HK-2 (cell line): ENCODE results near the gene TESPA1.
A peak's percentile ranks its signal among the peaks of the same experiment; 100 is the strongest.
"Not testable (repeated sequence)": the region's sequence is repeated elsewhere in the genome, so short reads cannot be mapped to it uniquely, and the experiment has no call there.

Source experiments
- DNase-seq: peaks from one replicate; pipeline ENCODE4 v3.0.0-alpha.2; 2018; ENCODE audit not compliant: unreplicated experiment

The TESPA1 gene

DNA sequence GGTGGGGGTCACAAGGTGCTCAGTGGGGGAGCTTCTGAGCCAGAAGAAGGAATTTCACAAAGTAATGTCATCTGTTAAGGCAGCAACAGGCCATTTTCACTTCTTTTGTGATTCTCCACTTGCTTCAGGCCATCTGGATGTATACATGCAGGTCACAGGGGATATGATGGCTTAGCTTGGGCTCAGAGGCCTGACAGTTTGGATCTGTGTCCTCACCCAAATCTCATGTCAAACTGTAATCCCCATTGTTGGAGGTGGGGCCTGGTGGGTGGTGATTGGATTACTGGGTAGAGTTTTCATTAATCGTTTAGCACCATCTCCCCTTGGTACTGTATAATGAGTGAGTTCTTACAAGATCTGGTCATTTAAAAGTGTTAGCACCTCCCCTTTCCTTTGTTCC, 36.4 kb downstream of the TESPA1 start:
- DNase-seq, result no peak

DNA sequence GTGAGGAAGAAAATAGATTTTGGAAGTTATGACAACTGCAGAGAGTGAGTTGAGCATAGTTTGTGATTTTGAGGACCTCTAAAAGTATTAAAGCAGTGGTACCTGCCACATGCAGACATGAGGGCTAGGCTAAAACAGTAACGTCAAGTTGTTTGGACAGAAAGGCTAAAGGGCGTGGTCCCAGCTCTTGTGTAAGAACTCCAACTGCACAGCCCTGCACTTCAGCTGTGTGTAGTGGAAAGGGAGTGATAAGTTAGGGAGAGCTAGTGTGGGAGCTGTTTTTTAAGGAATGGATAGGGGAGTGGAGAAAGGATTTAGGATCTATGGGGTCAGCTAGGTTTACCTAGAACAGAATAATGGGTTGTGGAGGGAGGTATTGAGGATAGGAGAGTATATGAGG, 39.5 kb downstream of the TESPA1 start:
- DNase-seq, result no peak

DNA sequence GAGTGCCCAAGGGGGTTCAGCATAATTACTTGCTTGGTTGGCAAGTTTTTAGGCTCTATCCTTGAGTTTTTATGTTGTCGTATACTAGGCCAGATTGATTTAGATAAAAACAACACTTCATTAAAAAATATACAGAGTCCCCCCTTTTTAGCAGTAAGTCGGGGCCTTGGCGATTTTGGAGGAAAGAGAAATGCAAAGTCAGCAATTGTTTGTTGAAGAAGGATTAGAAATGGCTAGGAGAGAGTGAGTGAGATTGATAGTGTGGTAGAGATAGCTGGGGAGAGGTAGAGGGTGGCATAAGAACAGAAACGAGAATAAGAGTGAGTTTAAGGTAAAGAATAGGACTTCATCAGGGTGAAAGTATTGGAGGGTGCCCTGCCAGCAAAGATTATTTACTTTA, 41.3 kb downstream of the TESPA1 start:
- DNase-seq, result not testable (repeated sequence)

DNA sequence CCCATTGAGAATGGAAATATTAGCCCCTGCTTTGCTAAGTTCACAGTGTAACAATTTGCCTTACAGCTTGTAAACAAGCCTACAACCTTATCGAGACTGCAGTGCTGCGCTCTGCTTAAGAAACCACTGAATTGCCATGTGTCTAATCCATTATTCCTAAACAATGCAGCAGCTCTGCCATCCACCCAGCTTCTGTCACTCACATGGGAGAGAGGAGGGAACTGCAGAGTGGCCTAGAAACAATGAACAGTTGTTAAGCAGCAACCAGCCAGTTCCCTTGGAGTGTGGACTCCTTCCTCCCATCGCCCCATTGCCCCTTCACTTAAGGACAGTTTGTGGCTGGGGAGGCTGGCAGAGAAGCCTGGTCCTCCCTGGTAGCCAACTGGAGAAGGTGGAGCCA, 42.9 kb downstream of the TESPA1 start:
- DNase-seq, result no peak

DNA sequence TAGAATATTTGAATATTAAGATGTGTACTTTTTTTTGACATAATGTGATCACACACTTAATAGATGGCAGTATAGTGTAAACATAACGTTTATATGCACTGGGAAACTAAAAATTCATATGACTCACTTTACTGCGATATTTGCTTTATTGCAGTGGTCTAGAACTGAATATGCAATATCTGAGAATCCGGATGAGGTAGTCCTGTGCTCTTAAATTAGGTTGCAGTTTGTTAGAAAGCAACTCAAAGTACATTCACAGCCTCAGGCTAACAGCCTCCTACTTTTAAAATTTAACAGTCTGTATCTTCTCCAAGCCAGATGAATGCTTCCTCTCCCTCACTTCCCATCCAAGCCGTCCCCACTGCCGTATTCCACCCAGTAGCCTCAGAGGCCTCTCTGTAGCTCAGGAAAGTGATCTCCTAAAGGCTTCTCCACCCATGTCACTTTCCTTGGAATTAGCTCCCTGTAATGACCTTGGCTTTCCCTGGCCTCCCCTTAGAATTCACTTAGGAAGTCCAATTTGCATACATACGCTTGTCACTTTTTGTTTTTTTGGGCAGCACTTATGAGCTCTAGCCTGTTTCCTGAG, 43.7 kb downstream of the TESPA1 start:
- no peak for DNase-seq

DNA sequence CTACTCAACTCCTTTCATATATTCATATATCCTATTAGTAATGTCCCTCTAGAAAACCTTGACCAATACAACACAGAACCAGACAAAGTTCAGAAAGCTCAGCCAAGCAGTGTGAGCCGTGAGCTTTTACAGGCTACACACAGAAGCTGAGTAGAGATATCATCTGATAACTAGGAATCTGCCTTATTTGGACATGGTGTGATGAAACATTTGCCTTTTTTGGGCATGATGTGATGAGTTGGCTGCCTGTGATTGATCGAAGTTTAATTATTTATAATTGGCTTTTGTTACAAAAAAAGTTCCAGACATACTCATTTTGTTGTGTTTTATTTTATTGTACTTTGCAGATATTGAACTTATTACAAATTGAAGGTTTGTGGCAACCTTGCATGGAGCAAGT, 46.6 kb downstream of the TESPA1 start:
- DNase-seq, result no peak

DNA sequence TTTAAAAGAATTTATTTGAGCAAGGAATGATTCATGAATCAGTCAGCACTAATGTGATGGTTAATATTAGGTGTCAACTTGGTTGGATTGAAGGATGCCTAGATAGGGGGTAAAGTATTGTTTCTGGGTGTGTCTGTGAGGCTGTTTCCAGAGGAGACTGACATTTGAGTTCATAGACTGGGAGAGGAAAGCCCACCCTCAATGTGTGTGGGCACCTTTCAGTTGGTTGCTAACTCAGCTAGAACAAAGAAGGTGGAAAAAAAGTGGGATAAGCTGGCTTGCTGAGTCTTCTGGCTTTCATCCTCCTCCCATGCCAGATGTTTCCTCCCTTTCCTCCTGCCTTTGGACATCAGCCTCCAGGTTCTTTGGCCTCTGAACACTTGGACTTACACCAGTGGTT, 47.2 kb downstream of the TESPA1 start:
- no peak for DNase-seq

DNA sequence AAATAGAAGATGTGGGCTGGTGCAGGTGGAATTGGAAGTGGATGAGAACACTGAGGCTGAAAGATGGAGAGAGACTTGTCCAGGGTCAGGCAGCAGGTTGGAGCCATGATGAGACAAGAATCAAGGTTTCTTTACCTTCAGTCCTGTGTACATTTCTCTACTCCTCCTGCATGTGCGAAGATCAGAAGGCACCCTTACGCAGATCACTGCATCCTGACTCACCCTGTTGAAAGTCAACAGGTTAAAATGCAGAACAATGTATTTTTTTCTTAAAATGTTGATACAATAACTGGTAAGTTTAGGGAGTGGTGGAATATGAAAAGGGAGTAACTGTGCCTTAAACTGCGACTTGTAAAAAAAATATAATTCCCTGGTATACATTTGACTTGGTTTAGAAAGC, 47.8 kb downstream of the TESPA1 start:
- no peak for DNase-seq

DNA sequence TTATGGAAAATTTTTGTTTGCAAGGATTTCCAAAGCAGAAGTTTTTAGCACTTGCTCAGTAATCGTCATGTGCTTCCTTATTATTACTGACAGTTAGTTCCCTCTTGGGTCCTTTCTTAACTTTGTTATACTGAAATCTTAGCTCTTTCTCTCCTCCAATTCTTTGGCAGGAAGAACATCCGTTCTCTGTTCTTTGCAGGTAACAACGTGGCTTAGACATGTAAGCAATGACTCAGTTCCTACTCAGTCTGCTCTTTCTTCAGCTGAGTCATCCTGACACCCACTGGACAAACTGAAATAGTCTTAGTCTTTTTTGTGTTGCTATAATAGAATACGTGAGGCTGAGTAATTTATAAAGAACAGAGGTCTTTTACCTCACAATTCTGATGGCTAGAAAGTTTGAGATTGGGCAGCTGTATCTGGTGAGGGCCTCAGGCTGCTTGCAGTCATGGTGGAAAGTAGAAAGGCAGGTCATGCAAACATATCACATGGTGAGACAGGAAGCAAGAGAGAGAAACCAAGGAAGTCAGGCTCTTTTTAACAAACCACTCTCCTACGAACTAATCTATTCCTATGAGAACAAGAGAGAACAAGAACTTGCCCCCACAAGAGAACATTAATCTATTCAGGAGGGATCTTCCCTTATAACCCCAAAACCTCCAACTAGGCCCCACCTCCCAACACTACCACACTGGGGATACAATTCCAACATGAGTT, 49.2 kb downstream of the TESPA1 start:
- DNase-seq, result peak; percentile 2

DNA sequence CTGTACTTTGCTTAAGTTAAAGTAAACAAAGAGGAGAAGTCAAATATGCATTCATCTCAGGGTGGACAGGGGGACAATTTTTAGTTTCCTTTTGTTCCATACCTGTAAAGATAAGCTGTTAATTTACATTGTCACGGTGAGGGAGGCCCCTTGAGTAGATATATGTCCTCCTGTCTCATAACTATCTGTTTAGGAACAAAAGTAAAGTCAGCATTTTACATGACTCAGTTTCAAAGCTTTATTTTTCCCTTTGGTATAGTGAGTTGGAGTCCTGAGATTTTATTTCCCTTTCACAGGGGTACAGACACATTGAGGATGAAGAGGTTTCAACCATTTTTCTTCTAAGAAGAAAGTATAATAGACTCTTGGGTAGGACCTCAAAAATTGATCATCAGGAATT, 50.1 kb downstream of the TESPA1 start:
- no peak for DNase-seq

DNA sequence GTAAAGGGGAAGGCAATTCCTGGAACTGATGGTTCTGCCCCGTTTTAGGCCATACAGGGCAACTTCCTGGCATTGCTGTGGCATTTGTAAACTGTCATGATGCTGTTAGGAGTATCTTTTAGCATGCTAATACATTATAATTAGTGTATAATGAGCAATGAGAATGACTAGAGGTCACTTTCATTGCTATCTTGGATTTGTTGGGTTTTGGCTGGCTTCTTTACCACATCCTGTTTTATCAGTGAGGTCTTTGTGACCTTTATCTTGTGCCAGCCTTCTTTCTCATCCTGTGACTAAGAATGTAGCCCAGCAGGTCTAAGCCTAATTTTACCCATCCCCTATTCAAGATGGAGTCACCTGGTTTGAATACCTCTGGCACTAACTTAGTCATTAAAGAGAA, 51.2 kb downstream of the TESPA1 start:
- DNase-seq, result no peak

DNA sequence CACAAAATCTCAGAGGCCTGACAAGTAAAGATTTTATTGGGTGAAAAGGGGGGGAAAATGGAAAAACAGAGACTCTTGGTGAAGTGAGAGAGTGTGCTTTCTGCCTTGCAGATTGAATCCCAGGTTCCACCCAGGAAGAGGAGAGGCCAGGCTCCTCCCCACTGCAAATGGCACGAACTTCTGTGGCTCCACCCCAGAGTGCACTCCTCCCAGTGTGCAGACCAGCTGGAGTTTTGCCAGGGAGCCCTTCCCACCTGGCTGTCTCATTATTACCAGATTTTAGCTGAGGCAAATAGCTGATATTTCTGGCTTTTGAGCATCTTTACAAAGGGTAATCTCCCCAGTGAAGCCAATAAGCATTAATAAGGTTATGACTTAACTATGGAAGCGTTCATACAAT, 51.9 kb downstream of the TESPA1 start:
- no peak for DNase-seq

DNA sequence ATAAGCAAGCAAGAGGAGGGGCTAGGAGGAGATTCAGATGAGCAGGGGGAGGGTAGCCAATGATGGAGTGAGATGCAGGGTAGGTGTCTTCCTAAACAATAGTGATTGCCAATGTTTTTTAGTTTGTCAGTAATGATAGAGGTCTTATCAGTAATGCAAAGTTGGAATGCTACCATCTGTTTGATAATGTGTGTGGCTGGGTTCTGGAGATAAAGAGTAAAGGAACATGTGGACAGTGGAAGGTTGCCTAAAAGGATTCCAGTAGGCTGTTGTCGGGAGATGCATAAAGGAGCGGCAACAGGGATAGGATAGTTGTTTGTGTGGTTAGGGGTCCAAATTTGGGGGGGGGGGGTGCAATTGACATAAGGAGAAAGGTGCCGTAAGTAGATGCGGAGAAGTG, 52.5 kb downstream of the TESPA1 start:
- no peak for DNase-seq

DNA sequence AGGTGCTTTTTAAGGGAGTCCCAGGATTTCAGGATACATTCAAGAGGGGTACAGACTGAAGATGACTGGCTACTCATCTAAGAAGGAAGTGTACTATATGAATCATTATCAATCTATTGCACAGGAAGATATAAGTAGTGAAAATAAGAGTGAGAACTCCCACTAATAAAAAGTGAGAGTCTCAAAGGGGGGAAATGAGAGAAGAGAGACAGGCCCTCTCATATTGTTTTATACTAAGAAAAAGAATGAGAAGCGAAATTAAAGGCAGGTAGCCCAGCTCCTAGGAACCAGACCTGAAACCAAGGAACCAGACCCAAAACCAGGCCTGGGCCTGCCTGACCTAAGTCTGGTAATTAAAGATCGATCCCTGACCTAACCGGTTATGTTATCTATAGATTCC, 54.6 kb downstream of the TESPA1 start:
- DNase-seq, result no peak

DNA sequence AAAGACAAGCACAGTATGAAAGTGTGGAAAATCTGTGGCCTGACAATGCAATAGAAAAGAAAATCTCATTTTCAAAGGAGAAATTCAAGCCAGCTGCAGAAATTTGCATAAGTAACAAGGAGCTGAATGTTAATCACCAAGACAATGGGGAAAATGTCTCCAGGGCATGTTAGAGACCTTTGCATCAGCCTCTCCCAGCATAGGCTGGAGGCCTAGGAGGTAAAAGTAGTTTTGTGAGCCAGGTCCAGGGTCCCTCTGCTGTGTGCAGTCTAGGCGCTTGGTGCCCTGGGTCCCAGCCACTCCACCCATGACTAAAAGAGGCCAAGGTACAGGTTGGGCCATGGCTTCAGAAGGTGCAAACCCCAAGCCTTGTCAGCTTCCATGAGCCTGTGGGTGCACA, 58.3 kb downstream of the TESPA1 start:
- no peak for DNase-seq

DNA sequence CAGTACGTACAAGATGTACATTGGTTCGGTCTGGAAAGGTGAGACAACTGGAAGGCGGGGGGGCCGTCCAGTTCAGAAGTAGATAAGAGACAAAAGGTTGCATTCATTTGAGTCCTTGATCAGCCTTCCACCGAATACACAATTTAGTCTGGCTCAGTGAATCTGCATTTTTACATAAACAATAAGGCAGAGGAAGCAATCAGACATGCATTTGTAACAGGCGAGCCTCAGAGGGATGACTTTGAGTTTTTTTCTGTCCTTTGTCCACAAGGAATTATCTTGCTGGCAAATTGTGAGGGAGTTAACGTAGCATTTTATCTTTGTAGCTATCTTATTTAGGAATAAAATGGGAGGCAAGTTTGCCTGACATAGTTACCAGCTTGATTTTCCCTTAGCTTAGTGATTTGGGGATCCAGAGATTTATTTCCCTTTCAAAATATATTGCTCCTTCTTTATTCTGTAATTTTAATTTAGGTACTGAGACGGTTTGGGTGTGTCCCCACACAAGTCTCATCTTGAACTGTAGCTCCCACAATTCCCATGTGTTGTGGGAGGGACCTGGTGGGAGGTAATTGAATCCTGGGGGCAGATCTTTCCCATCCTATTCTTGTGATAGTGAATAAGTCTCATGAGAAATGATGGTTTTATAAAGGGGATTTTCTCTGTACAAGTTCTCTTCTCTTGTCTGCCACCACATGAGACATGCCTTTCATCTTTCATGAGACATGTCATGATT, 59.4 kb downstream of the TESPA1 start:
- DNase-seq, result no peak

DNA sequence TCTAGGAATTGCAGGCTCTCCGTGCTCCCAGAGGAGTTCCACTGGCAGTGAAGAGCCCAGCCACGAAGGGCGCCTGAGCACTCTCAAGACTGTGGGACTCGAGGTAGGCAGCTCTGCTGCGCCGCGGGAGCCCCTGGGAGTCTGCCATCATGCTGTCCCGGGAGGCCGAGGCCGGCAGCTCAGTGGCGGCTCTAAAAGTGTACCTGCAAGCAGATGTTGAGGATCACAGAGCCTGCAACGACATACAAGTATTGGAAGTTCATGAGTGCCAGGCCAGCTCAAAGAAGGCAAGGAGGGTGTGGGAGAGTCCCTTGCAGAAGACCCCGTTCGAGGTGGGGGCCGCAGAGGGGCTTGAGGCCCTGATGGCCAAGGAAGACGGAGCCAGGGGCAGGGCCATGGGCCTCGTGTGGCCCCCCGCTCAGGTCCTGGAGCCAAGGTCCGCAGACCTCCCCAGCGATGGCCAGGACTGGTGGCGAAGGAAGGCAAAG, 67.5 kb downstream of the TESPA1 start:
- no peak for DNase-seq
